Esophagus muscularis mucosa (tissue), 4 donors: ENCODE data around the gene SHLD2. TPM values are rescaled to one million over a fixed set of nuclear protein-coding genes. Genes with fewer than 3 reads are reported as not detected.
"Not testable (repeated sequence)": the region's sequence is repeated elsewhere in the genome, so short reads cannot be mapped to it uniquely, and the experiment has no call there.

ENCODE experiments used
- DNase-seq: peaks from one replicate; pipeline ENCODE4 v3.0.0-alpha.2; 2017; ENCODE audit errors: extremely low spot score
- H3K27ac ChIP-seq, 4 donors: fragments of 200-600 bp; sonication (generic); replicated peaks in 1 of 4; 1 replicate in 3 of 4; 2 replicates in 1 of 4; pipeline ENCODE4 v1.5.1; 2016 to 2019; ENCODE audit warnings: mild to moderate bottlenecking in 1 of 4
- H3K27me3 ChIP-seq, 4 donors: fragments of 200-600 bp; sonication (generic); one replicate each; pipeline versions ENCODE4 v1.5.1 to v1.6.0; 2016 to 2019
- H3K36me3 ChIP-seq, 4 donors: fragments of 200-600 bp; sonication (generic); one replicate each; pipeline ENCODE4 v1.5.1; 2016 to 2019
- H3K4me1 ChIP-seq, 4 donors: fragments of 200-600 bp; sonication (generic); one replicate each; pipeline ENCODE4 v1.5.1; 2016 to 2019
- H3K4me3 ChIP-seq, 4 donors: fragments of 200-600 bp; sonication (generic); 1 replicate in 2 of 4; 2 replicates in 2 of 4; pipeline ENCODE4 v1.5.1; 2016 to 2019; ENCODE audit warnings: mild to moderate bottlenecking in 4 of 4, moderate library complexity in 1 of 4
- H3K9me3 ChIP-seq, 4 donors: fragments of 200-600 bp; sonication (generic); 1 replicate in 3 of 4; 2 replicates in 1 of 4; pipeline ENCODE4 v1.5.1; 2016 to 2019
- CTCF ChIP-seq, 3 experiments: fragments of 200-600 bp in 2 of 3; fragments of 450-650 bp in 1 of 3; sonication (generic) in 2 of 3; IDR thresholded peaks; one replicate each; pipeline ENCODE4 v1.5.1; 2017 to 2019; ENCODE audit warnings: antibody characterized with exemption in 3 of 3, mild to moderate bottlenecking in 2 of 3, moderate library complexity in 1 of 3
- EP300 ChIP-seq: sonication (generic); formaldehyde crosslinking; IDR thresholded peaks from one replicate; pipeline ENCODE4 v1.6.1; 2017; ENCODE audit warnings: antibody characterized with exemption
- POLR2A ChIP-seq: fragments of 450-650 bp; IDR thresholded peaks from one replicate; pipeline ENCODE4 v1.6.1; 2017; ENCODE audit warnings: antibody characterized with exemption, moderate library complexity, mild to moderate bottlenecking, low read depth
- POLR2AphosphoS5 ChIP-seq, 2 donors: sonication (generic); formaldehyde crosslinking; IDR thresholded peaks; one replicate each; pipeline ENCODE4 v1.6.1; 2017; ENCODE audit warnings: antibody characterized with exemption in 2 of 2
- WGBS: methylation state at CpG from one replicate; pipeline ENCODE4 v1.1.5; 2018; 5-methylcytosine and 5-hydroxymethylcytosine counted together
- intact Hi-C: fragments of 100-400 bp; cut with DNase I; formaldehyde crosslinking; loops from one replicate; pipeline ENCODE4 v1.15.1; 2023
- total RNA-seq, 4 donors: library from RNA; depleted of rRNA; stranded (reverse); fragments of >200 nt; gene quantifications; one replicate each; pipeline versions ENCODE4 v1.1.0 to v1.2.1, GENCODE V29; 2016

Gene SHLD2
- total RNA-seq, 4 donors from 2014 or later = 17.0 to 25.7 (median 22.8) TPM

DNA sequence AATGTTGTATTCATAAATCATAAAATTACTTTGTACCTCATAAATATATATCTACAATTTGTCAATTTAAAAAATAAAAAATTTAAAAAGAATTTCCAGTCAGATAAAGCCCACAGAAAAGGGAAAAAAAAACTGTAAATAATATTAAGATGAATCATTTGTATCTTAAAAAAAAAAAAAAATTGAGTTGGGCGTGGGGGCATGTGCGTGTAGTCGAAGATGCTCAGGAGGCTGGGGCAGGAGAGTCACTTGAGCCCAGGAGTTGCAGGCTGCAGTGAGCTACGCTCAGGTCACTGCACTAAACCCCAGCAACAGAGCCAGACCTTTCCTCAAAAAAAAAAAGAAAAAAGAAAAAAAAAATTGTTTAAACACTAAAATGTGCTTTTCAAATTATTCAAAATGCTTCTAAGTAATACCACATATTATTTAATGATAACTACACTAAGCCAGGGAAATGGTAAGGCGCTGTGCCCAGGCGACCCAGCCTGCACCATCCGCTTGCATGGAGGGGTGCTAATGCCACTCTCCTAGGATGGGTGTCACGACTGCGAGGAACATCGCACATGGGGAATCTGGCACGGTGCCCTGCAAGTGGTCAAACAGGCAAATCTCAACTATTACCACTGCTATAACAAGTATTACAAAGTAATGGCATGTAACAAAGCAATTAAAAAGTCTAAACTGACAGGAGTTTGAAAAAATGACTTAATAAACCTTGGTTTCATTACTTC, 15.7 kb upstream of the SHLD2 start:
- no peak for TF ChIP-seq POLR2AphosphoS5 (IDR thresholded peaks at IDR 0.05)
- TF ChIP-seq POLR2A = no peak
- no peak for TF ChIP-seq CTCF (IDR thresholded peaks at IDR 0.05)
- no peak for TF ChIP-seq EP300
- no peak for DNase-seq
- Histone ChIP-seq H3K4me3 (no peak overlapping the region), H3K9me3 (no peaks in the 10 kb centered on the region), H3K36me3 (peaks cover 0 to 14% (median 7%) of the 10 kb centered on the region in 4 donors), H3K4me1 (peaks cover 4 to 27% (median 25%) of the 10 kb centered on the region in 4 donors), H3K27ac (no peak overlapping the region), H3K27me3 (no peaks in the 10 kb centered on the region)
- intact Hi-C loops = no loop called here
- 81% methylated on average over 11 of the region's 11 CpGs for WGBS

- no CpG with 5 or more reads among the region's 31 CpGs for WGBS
- intact Hi-C loops, H3K4me3 ChIP-seq, H3K9me3 ChIP-seq, H3K27me3 ChIP-seq, DNase-seq, H3K36me3 ChIP-seq: not testable (repeated sequence)
- Histone ChIP-seq H3K27ac (peak overlapping the region in 2 of 4 donors; percentile 48 to 57), H3K4me1 (peaks cover 10 to 37% (median 35%) of the 10 kb centered on the region in 4 donors)
Measured at GRCh38 chr10:87080621-87081020, 14.4 kb upstream of the SHLD2 start.

DNA sequence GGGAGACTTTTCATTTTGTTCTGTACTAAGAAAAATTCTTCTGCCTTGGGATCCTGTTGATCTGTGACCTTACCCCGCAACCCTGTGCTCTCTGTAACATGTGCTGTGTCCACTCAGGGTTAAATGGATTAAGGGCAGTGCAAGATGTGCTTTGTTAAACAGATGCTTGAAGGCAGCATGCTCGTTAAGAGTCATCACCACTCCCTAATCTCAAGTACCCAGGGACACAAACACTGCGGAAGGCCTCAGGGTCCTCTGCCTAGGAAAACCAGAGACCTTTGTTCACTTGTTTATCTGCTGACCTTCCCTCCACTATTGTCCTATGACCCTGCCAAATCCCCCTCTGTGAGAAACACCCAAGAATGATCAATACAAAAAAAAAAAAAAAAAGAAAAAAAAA, 13.4 kb upstream of the SHLD2 start:
- intact Hi-C loops = not testable (repeated sequence)

GRCh38 chr10:87082219-87082618, 12.8 kb upstream of the SHLD2 start:
- H3K27me3 ChIP-seq, H3K9me3 ChIP-seq, H3K36me3 ChIP-seq, intact Hi-C loops, DNase-seq, H3K4me3 ChIP-seq: not testable (repeated sequence)
- Histone ChIP-seq H3K27ac (peak overlapping the region; percentile 30 to 65 (median 54)), H3K4me1 (peaks cover 10 to 41% (median 35%) of the 10 kb centered on the region in 4 donors)
- 59% methylated on average over 1 of the region's 1 CpG for WGBS

More for the DNA sequence above, 13.4 kb upstream of the SHLD2 start:
- H3K9me3 ChIP-seq, H3K27me3 ChIP-seq, DNase-seq, H3K4me3 ChIP-seq, H3K36me3 ChIP-seq: not testable (repeated sequence)
- 60% methylated on average over 3 of the region's 3 CpGs for WGBS
- H3K27ac ChIP-seq = peak overlapping the region; percentile 30 to 65 (median 54)
- H3K4me1 ChIP-seq = peaks cover 10 to 41% (median 36%) of the 10 kb centered on the region in 4 donors

DNA sequence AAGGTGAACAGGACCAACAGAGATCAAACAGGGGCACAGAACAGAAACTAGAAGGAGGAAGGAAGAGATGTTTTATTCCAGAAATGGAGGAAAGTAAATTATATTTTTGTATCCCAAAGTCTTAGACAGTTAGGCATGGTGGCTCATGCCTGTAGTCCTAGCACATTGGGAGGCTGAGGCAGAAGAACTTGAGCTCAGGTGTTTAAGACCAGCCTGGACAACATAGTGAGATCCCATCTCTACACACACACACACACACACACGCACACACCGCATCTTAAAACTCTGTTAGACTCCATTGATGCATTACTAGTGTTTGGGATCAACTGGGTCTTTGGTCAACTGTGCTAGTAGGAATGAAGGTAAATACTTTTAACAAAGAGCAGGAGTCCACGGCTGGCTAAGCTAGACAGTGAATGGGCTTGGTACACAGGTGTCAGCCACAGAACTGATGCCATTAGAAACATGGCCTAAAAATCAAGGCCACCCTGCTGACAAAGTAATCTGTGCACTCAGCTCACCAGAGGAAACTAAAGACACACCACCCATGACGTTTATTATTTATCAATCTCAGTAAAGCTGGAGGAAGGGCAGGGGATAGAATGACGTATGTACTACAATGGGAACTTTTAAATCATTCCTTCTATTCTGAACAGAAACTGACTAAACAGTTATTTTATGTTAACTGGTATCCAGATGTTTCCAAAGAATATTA, 11.3 kb upstream of the SHLD2 start:
- H3K4me1 ChIP-seq = peaks cover 10 to 48% (median 40%) of the 10 kb centered on the region in 4 donors
- H3K27me3 ChIP-seq, H3K4me3 ChIP-seq, H3K36me3 ChIP-seq, H3K9me3 ChIP-seq, DNase-seq, intact Hi-C loops: not testable (repeated sequence)
- peak overlapping the region in 3 of 4 donors; percentile 48 to 65 (median 59) for H3K27ac ChIP-seq
- 47% methylated on average over 5 of the region's 5 CpGs for WGBS

DNA sequence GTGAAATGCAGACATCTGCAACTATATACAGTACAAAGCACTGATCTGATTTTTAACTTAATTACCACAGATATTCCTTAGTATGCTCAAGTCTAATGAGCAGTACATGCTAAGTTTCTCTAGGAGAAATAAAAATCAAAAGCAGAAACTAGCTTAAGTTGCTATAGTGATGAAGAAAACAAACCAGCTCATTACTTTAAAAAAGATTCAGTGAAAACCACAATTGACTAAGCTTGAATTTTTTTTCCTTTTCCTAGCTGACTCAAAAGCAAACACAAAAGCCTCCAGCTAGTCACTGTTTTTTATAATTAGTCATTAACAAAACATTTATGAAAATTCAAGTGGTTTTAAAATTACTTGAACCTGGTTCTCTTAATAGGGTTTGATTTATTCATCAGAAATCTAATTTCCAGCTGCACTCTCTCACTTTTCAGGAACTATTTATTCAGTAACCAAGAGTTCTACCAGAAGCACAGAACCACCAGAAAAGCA, 10.7 kb upstream of the SHLD2 start:
- H3K9me3 ChIP-seq, H3K27me3 ChIP-seq, H3K36me3 ChIP-seq, DNase-seq, intact Hi-C loops, H3K4me3 ChIP-seq: not testable (repeated sequence)
- Histone ChIP-seq H3K4me1 (peaks cover 13 to 54% (median 44%) of the 10 kb centered on the region in 4 donors), H3K27ac (peak overlapping the region; percentile 44 to 65 (median 52))

DNA sequence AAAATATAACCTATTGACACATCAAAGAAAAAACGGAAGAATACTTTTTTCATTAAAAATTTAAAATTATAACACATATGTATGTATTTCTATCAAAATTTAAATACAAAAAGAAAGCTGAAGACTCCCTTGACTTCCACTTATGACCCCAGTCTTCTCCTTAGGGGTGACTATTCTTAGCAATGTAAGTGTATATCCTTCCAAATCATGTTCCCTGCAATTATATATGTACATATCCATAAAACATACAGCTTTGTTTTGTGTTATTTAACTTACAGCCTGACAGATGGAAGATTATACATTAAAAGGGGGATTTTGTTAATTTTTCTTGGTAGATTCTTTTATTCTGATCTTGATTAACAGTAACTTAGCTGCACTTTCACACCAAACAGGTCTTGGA, 9.5 kb upstream of the SHLD2 start:
- Histone ChIP-seq H3K4me1 (peaks cover 21 to 63% (median 54%) of the 10 kb centered on the region in 4 donors), H3K27me3 (no peaks in the 10 kb centered on the region), H3K4me3 (no peak overlapping the region), H3K9me3 (no peaks in the 10 kb centered on the region), H3K36me3 (peaks cover 0 to 5% (median 0%) of the 10 kb centered on the region in 4 donors), H3K27ac (peak overlapping the region in 1 of 4 donors; percentile 5)
- DNase-seq = no peak
- intact Hi-C loops = no loop called here
- TF ChIP-seq EP300 (no peak), CTCF (IDR thresholded peaks at IDR 0.05) (no peak), POLR2AphosphoS5 (IDR thresholded peaks at IDR 0.05) (no peak), POLR2A (no peak)
- 92% methylated on average over 1 of the region's 1 CpG for WGBS
